ENCODE measurements around the gene GJD4. TPM values are rescaled to one million over a fixed set of nuclear protein-coding genes. Genes with fewer than 3 reads are reported as not detected.

GJD4 gene
- total and polyA plus RNA-seq, 10 donors = 0.03 to 0.10 TPM; not detected in 8

GRCh38 chr10:35595106-35595505 is 10.0 kb upstream of the GJD4 start:
- Histone ChIP-seq H3K4me3 (no peak overlapping the region), H3K27me3 (replicated peaks in 1 of 7) (peaks cover 0 to 3% (median 0%) of the 10 kb centered on the region in 7 donors), H3K9me3 (peaks cover 0 to 24% (median 5%) of the 10 kb centered on the region in 8 donors), H3K4me1 (no peaks in the 10 kb centered on the region), H3K27ac (no peak overlapping the region), H3K36me3 (no peaks in the 10 kb centered on the region)
- no peak for TF ChIP-seq CTCF (IDR thresholded peaks at IDR 0.05 in 8 of 11, conservative IDR thresholded peaks at IDR 0.05 in 3 of 11)
- TF ChIP-seq POLR2AphosphoS5 (IDR thresholded peaks at IDR 0.05) = no peak
- no peak for TF ChIP-seq POLR2A (IDR thresholded peaks at IDR 0.05)
- intact Hi-C loops (cut with DNase I; ENCODE audit: low total_unique reads) = no loop called here
- WGBS, 5 donors = 40 to 70% (median 52%) methylated on average over 3 of the region's 3 CpGs
- no peak for DNase-seq

DNA sequence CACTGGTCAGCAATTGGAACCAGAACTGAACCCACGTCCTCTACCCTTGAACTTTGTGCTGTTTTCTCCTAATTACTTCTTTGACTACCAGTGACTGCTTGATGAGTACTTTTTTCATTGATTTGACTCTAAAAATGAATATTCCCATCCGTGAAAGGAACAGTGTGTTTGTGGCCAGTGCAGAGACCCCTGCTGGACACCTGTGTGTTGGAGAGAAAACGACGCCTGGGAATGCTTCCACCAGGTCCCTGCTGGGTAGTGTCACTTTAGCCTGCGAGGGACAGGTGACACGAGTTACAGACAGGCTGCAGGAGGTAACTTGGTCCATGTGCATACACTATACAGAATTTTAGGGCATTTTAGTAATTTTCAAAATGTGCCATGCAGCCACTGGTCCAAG is 6.8 kb upstream of the GJD4 start:
- WGBS, 5 donors = 46 to 56% (median 49%) methylated on average over 6 of the region's 6 CpGs
- intact Hi-C loops (cut with DNase I; ENCODE audit: low total_unique reads) = no loop called here
- TF ChIP-seq POLR2AphosphoS5 (IDR thresholded peaks at IDR 0.05) (no peak), POLR2A (IDR thresholded peaks at IDR 0.05) (no peak), CTCF (IDR thresholded peaks at IDR 0.05 in 8 of 11, conservative IDR thresholded peaks at IDR 0.05 in 3 of 11) (no peak)

DNA sequence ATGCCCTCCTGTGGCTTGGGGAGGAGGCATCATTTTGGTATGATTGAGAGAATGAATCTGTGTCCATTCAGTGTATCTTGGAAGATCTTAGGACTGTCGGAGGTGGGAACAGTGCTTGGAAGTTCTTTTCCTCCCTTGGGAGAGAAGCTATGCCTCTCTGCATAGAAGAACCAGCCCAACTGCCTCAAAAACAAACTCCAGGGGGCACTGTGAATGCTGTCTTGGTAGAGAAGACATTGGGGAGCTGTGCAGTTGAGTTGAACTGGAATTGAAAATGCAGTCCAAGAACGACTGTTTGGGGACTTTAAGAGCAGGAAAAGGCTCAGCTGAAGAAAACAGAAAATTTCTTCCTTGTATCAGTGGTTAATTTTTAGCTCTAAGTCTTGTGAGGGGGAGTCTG is 4.9 kb upstream of the GJD4 start:
- intact Hi-C loops (cut with DNase I; ENCODE audit: low total_unique reads) = no loop called here
- Histone ChIP-seq H3K9me3 (peaks cover 0 to 10% (median 5%) of the 10 kb centered on the region in 8 donors), H3K27me3 (replicated peaks in 1 of 7) (peaks cover 0 to 25% (median 0%) of the 10 kb centered on the region in 7 donors), H3K27ac (no peak overlapping the region), H3K36me3 (no peaks in the 10 kb centered on the region), H3K4me3 (no peak overlapping the region), H3K4me1 (no peaks in the 10 kb centered on the region)
- TF ChIP-seq POLR2A (IDR thresholded peaks at IDR 0.05) (no peak), CTCF (IDR thresholded peaks at IDR 0.05 in 8 of 11, conservative IDR thresholded peaks at IDR 0.05 in 3 of 11) (no peak), POLR2AphosphoS5 (IDR thresholded peaks at IDR 0.05) (no peak)
- WGBS, 5 donors = 64 to 85% (median 68%) methylated on average over 2 of the region's 2 CpGs
- DNase-seq = no peak

More for the DNA sequence above, 6.8 kb upstream of the GJD4 start:
- no peak overlapping the region for H3K4me3 ChIP-seq
- no peaks in the 10 kb centered on the region for H3K4me1 ChIP-seq
- peaks cover 0 to 16% (median 0%) of the 10 kb centered on the region in 7 donors for H3K27me3 ChIP-seq (replicated peaks in 1 of 7)
- no peaks in the 10 kb centered on the region for H3K36me3 ChIP-seq
- no peak for DNase-seq
- no peak overlapping the region for H3K27ac ChIP-seq
- H3K9me3 ChIP-seq = peaks cover 0 to 10% (median 5%) of the 10 kb centered on the region in 8 donors

GRCh38 chr10:35606430-35606829 is 1.3 kb downstream of the GJD4 start:
- intact Hi-C loops (cut with DNase I; ENCODE audit: low total_unique reads) = no loop called here
- Histone ChIP-seq H3K9me3 (peaks cover 0 to 15% (median under 1%) of the 10 kb centered on the region in 8 donors), H3K36me3 (no peaks in the 10 kb centered on the region), H3K4me1 (peaks cover 0 to 13% (median 10%) of the 10 kb centered on the region in 6 donors), H3K27me3 (replicated peaks in 1 of 7) (peaks cover 7 to 76% (median 15%) of the 10 kb centered on the region in 7 donors), H3K27ac (no peak overlapping the region), H3K4me3 (no peak overlapping the region)
- DNase-seq = no peak
- TF ChIP-seq CTCF (IDR thresholded peaks at IDR 0.05 in 8 of 11, conservative IDR thresholded peaks at IDR 0.05 in 3 of 11) = no peak
- TF ChIP-seq POLR2AphosphoS5 (IDR thresholded peaks at IDR 0.05) = no peak
- TF ChIP-seq POLR2A (IDR thresholded peaks at IDR 0.05) = no peak
- 91 to 95% (median 93%) methylated on average over 6 of the region's 6 CpGs for WGBS, 5 donors
